BJ (cell line): ENCODE measurements around the gene DCDC1. TPM values are rescaled to one million over a fixed set of nuclear protein-coding genes. Genes with fewer than 3 reads are reported as not detected.

Experiments
- CTCF ChIA-PET: fragments of 350-600 bp; formaldehyde crosslinking; extraction: SDS; loops from one replicate; lab custom pipeline; 2021; ENCODE audit warnings: antibody characterized with exemption, inconsistent platforms; lab: Yijun Ruan, JAX
- POLR2A ChIA-PET: fragments of 300-600 bp; sonication (Branson Sonifier 250); formaldehyde crosslinking; extraction: SDS; loops from one replicate; lab custom pipeline; 2021; ENCODE audit warnings: antibody characterized with exemption; lab: Charles Lee
- DNase-seq: peaks from one replicate; pipeline ENCODE4 v3.0.0-alpha.2; 2011; ENCODE audit warnings: low read depth
- H3K27me3 ChIP-seq: 2 replicates; pipeline ENCODE4 v1.6.0; 2011; ENCODE audit warnings: low read length; ENCODE audit not compliant: control insufficient read depth, insufficient read depth
- H3K36me3 ChIP-seq: 2 replicates; pipeline ENCODE4 v1.5.1; 2011; ENCODE audit warnings: low read length; ENCODE audit not compliant: control insufficient read depth, insufficient read depth
- H3K4me3 ChIP-seq: 2 replicates; pipeline ENCODE4 v1.5.1; 2011; ENCODE audit warnings: low read depth, mild to moderate bottlenecking, control low read depth, low read length
- polyA plus RNA-seq: library from polyadenylated mRNA; depleted of rRNA; stranded (reverse); fragments of >200 nt; gene quantifications from 2 replicates; pipeline ENCODE4 v1.2.3, GENCODE V29; 2011
- TF ChIP-seq, protein P1 (sequence below): IDR thresholded peaks from 2 replicates; pipeline ENCODE4 v1.5.1; 2011; ENCODE audit warnings: low read depth, mild to moderate bottlenecking, control low read depth, inconsistent platforms, low read length, moderate library complexity; ENCODE audit not compliant: insufficient read depth

Gene DCDC1
- polyA plus RNA-seq, 1 experiment, result not detected

GRCh38 chr11:30990625-30991296, 378.8 kb downstream of the DCDC1 start:
- DNase-seq, result no peak
- no peak overlapping the region for H3K4me3 ChIP-seq
- TF ChIP-seq, protein P1, sequence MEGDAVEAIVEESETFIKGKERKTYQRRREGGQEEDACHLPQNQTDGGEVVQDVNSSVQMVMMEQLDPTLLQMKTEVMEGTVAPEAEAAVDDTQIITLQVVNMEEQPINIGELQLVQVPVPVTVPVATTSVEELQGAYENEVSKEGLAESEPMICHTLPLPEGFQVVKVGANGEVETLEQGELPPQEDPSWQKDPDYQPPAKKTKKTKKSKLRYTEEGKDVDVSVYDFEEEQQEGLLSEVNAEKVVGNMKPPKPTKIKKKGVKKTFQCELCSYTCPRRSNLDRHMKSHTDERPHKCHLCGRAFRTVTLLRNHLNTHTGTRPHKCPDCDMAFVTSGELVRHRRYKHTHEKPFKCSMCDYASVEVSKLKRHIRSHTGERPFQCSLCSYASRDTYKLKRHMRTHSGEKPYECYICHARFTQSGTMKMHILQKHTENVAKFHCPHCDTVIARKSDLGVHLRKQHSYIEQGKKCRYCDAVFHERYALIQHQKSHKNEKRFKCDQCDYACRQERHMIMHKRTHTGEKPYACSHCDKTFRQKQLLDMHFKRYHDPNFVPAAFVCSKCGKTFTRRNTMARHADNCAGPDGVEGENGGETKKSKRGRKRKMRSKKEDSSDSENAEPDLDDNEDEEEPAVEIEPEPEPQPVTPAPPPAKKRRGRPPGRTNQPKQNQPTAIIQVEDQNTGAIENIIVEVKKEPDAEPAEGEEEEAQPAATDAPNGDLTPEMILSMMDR, result no peak
- ChIA-PET CTCF (no interaction called here), POLR2A (no interaction called here)
- H3K36me3 ChIP-seq, result no peaks in the 10 kb centered on the region
- no peaks in the 10 kb centered on the region for H3K27me3 ChIP-seq

- CTCF ChIA-PET, result no interaction called here
- TF ChIP-seq, protein P1, result no peak
- Histone ChIP-seq H3K27me3 (no peaks in the 10 kb centered on the region), H3K36me3 (no peaks in the 10 kb centered on the region), H3K4me3 (no peak overlapping the region)
- DNase-seq, result no peak
- POLR2A ChIA-PET, result no interaction called here
Measured at GRCh38 chr11:30987819-30988218, 381.7 kb downstream of the DCDC1 start.

GRCh38 chr11:30985536-30985935, 384.0 kb downstream of the DCDC1 start:
- ChIA-PET CTCF (no interaction called here), POLR2A (no interaction called here)
- TF ChIP-seq, protein P1, result no peak
- no peaks in the 10 kb centered on the region for H3K36me3 ChIP-seq
- no peak overlapping the region for H3K4me3 ChIP-seq
- H3K27me3 ChIP-seq, result no peaks in the 10 kb centered on the region
- no peak for DNase-seq

DNA sequence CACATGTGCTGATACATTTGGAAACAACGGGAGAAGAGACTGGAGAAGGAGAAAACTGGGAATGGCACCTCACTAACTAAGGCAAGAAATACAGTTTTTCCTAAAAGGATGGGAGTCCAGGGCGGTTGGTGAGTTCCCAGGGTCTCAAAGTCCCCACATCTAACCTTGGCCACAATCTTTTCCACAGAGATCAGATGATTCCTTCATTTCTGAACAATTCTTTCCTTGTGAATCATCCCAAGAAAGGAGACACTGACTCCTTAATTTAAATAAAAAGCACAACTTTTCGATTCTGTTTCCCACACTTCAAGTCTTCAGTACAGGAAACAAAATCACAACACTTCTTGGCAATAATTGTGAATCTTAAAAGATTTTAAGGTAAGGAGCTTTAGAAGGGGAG, 384.7 kb downstream of the DCDC1 start:
- Histone ChIP-seq H3K27me3 (no peaks in the 10 kb centered on the region), H3K36me3 (no peaks in the 10 kb centered on the region), H3K4me3 (no peak overlapping the region)
- DNase-seq, result no peak
- TF ChIP-seq, protein P1, result no peak
- CTCF ChIA-PET, result no interaction called here
- POLR2A ChIA-PET, result no interaction called here

- Histone ChIP-seq H3K36me3 (no peaks in the 10 kb centered on the region), H3K27me3 (no peaks in the 10 kb centered on the region), H3K4me3 (no peak overlapping the region)
- TF ChIP-seq, protein P1, result no peak
- CTCF ChIA-PET, result no interaction called here
- DNase-seq, result no peak
- POLR2A ChIA-PET, result no interaction called here
Measured at GRCh38 chr11:30984442-30984816, 385.1 kb downstream of the DCDC1 start.
